ENCODE data around the gene GBA2.

GBA2 gene

GRCh38 chr9:35714123-35714522 is 34.9 kb downstream of the GBA2 start:
- ChIA-PET CTCF (interaction anchor here (0.9 to 19.1 kb wide), 7 partner anchors 9 to 67 kb away, joined by 3 to 224 read pairs (median 7); partner anchors contain the start of genes ARHGEF39, CREB3 and TLN1), POLR2A (interaction anchor here (1.6 to 2.1 kb wide), 2 partner anchors 18 kb away, joined by 4 to 7 read pairs; partner anchors contain the start of genes CREB3 and TLN1)
- no peak for DNase-seq (ENCODE audit: extremely low spot score)
- no peak for TF ChIP-seq CTCF (IDR thresholded peaks at IDR 0.05; ENCODE audit: control extremely low read depth, extremely low read depth, low read depth, missing control alignments)

GRCh38 chr9:35713578-35713977 is 35.5 kb downstream of the GBA2 start:
- TF ChIP-seq CTCF (IDR thresholded peaks at IDR 0.05; ENCODE audit: control extremely low read depth, extremely low read depth, low read depth, missing control alignments), result no peak
- no peak for DNase-seq (ENCODE audit: extremely low spot score)
- ChIA-PET POLR2A (interaction anchor here (0.6 to 2.1 kb wide), 3 partner anchors 17 to 19 kb away, joined by 3 to 7 read pairs (median 4); partner anchors contain the start of genes CREB3 and TLN1), CTCF (interaction anchor here (1.2 to 19.1 kb wide), 6 partner anchors 8 to 48 kb away, joined by 3 to 224 read pairs (median 10); partner anchors contain the start of genes ARHGEF39, CREB3 and TLN1)

GRCh38 chr9:35712762-35713400 is 36.1 kb downstream of the GBA2 start:
- CTCF ChIA-PET, result interaction anchor here (0.9 to 19.1 kb wide), 11 partner anchors 9 to 100 kb away, joined by 3 to 224 read pairs (median 7); partner anchors contain the start of genes CREB3 and TLN1
- POLR2A ChIA-PET, result interaction anchor here (0.6 kb wide), 1 partner anchor 19 kb away, joined by 3 read pairs; no protein-coding TSS in a partner anchor
- no peak for DNase-seq (ENCODE audit: extremely low spot score)

GRCh38 chr9:35711501-35712428 is 37.3 kb downstream of the GBA2 start:
- DNase-seq (ENCODE audit: extremely low spot score), result peak; percentile 50
- TF ChIP-seq CTCF (IDR thresholded peaks at IDR 0.05; ENCODE audit: control extremely low read depth, extremely low read depth, low read depth, missing control alignments), result no peak
- ChIA-PET CTCF (interaction anchor here (0.9 to 19.1 kb wide), 12 partner anchors 8 to 101 kb away, joined by 3 to 224 read pairs (median 4); partner anchors contain the start of genes CREB3 and TLN1), POLR2A (interaction anchor here (0.5 kb wide), 1 partner anchor 82 kb away, joined by 5 read pairs; no protein-coding TSS in a partner anchor)

More at GRCh38 chr9:35712762-35713400, 36.1 kb downstream of the GBA2 start:
- no peak for TF ChIP-seq CTCF (IDR thresholded peaks at IDR 0.05; ENCODE audit: control extremely low read depth, extremely low read depth, low read depth, missing control alignments)

- POLR2A ChIA-PET, result interaction anchor here (0.5 kb wide), 1 partner anchor 81 kb away, joined by 5 read pairs; no protein-coding TSS in a partner anchor
- no peak for TF ChIP-seq CTCF (IDR thresholded peaks at IDR 0.05; ENCODE audit: control extremely low read depth, extremely low read depth, low read depth, missing control alignments)
- CTCF ChIA-PET, result interaction anchor here (1.3 to 19.1 kb wide), 4 partner anchors 10 to 28 kb away, joined by 3 to 224 read pairs (median 6); no protein-coding TSS in a partner anchor
- DNase-seq (ENCODE audit: extremely low spot score), result no peak
These were observed 38.1 kb downstream of the GBA2 start for GRCh38 chr9:35710818-35711500.
